ENCODE results near the gene SLC16A13.
"Not testable (repeated sequence)": the region's sequence is repeated elsewhere in the genome, so short reads cannot be mapped to it uniquely, and the experiment has no call there.

Gene SLC16A13

GRCh38 chr17:7035591-7036368 lies at the start of gene SLC16A13:
SLC16A13 (plus strand) TSS chr17:7036015; CDS start chr17:7036383, 368 bp downstream.
- peak; percentile 83 to 84 for DNase-seq

- no peak for DNase-seq
Observed at GRCh38 chr17:6986676-6987075, 49.1 kb upstream of the SLC16A13 start.

GRCh38 chr17:6989779-6990178 lies 46.0 kb upstream of the SLC16A13 start:
- DNase-seq, result no peak

- DNase-seq, result not testable (repeated sequence)
Observed at GRCh38 chr17:6993613-6994056, 42.2 kb upstream of the SLC16A13 start.

- DNase-seq, result no peak
Observed at GRCh38 chr17:6994118-6994598, 41.7 kb upstream of the SLC16A13 start.

GRCh38 chr17:6994666-6995256 lies 41.1 kb upstream of the SLC16A13 start:
- no peak for DNase-seq

GRCh38 chr17:6995500-6996255 lies 40.1 kb upstream of the SLC16A13 start, which contains the start of gene ALOX12:
ALOX12 (plus strand) TSS chr17:6996049; CDS start chr17:6996118, 69 bp downstream.
- no peak for DNase-seq

GRCh38 chr17:6996256-6997011 lies 39.4 kb upstream of the SLC16A13 start:
- no peak for DNase-seq

GRCh38 chr17:6997171-6997570 lies 38.6 kb upstream of the SLC16A13 start:
- DNase-seq, result no peak

- no peak for DNase-seq
Observed at GRCh38 chr17:6998855-6999508, 36.8 kb upstream of the SLC16A13 start.

- no peak for DNase-seq
Observed at GRCh38 chr17:7001318-7001961, 34.4 kb upstream of the SLC16A13 start.

GRCh38 chr17:7002288-7003047 lies 33.3 kb upstream of the SLC16A13 start:
- DNase-seq, result no peak

GRCh38 chr17:7003745-7004144 lies 32.1 kb upstream of the SLC16A13 start:
- no peak for DNase-seq

GRCh38 chr17:7004398-7005253 lies 31.2 kb upstream of the SLC16A13 start:
- DNase-seq, result peak in 1 of 2 donors; percentile 45

- DNase-seq, result no peak
Observed at GRCh38 chr17:7005716-7006115, 30.1 kb upstream of the SLC16A13 start.

- no peak for DNase-seq
Observed at GRCh38 chr17:7007143-7007542, 28.7 kb upstream of the SLC16A13 start.

- no peak for DNase-seq
Observed at GRCh38 chr17:7010523-7010922, 25.3 kb upstream of the SLC16A13 start.

- DNase-seq, result no peak
Observed at GRCh38 chr17:7011415-7011814, 24.4 kb upstream of the SLC16A13 start.

- DNase-seq, result no peak
Observed at GRCh38 chr17:7011942-7012254, 23.9 kb upstream of the SLC16A13 start.

Measured in hippocampal formation (tissue), 2 donors.